GM11168 (cell line): ENCODE results near the gene PELI2.
"Not testable (repeated sequence)": the region's sequence is repeated elsewhere in the genome, so short reads cannot be mapped to it uniquely, and the experiment has no call there.

Experiments used
- in situ Hi-C: fragments of 300-500 bp; cut with MboI; formaldehyde crosslinking; loops from one replicate; pipeline ENCODE4 v1.12.0; 2022; ENCODE audit warnings: low sequenced_read_pairs; ENCODE audit not compliant: unreplicated experiment

PELI2 gene

DNA sequence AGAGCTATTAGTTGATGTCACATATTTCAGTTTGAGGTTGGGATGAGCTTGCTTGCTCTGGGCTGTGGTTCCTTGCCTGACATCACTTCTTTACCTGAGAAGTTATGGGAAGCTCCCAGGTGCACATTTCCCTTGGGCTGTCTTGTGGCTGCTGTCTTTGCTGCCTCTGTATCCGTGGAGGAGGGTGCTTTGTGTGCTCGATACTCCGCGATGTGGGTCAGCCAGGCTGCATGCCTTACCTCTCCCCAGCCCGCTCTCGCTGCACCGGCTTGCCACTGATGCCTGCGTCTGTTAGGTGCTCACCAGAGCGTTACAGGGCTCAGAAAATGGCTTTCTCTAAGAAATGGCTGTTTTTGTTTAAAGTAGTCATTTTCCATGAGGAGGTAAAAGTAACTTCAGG, 19.6 kb downstream of the PELI2 start:
- in situ Hi-C loops: no loop called here

DNA sequence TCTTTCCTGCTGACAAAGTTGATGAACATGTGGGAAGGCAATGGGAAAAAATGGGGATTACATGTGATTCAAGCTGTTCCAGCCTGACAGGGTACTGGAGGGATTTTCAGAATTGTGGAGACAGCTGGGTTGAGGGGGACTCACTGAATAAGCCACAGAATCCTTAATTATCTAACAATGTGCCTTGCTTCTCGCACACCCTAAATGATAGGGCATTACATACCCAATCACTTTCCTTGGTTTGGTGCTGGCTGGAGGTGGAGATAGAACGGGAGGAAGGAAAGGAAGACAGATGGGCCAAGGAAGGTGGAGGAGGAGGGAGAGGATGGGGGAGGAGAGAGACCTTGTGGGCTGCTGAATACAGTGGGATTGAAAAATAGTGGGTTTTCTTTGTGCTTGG, 20.7 kb downstream of the PELI2 start:
- in situ Hi-C loops: no loop called here

DNA sequence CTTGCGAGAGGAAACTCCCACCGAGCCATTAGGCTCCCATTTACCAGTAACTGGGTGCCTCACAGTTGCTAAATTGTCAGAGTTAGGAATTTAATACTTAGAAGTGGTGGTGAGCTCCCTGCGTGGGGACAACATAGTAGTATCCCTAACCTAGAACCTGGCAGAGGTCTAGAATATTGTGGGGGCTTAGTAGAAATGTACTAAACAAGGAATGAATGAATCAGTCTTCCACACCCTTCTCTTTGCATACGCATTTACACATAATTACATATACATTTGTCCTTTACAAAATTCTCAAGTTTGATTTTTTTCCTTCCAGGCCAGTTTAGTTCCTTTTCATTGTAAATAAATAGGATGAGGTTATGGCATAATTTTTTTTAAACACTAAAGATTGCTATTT, 24.1 kb downstream of the PELI2 start:
- in situ Hi-C loops: no loop called here

DNA sequence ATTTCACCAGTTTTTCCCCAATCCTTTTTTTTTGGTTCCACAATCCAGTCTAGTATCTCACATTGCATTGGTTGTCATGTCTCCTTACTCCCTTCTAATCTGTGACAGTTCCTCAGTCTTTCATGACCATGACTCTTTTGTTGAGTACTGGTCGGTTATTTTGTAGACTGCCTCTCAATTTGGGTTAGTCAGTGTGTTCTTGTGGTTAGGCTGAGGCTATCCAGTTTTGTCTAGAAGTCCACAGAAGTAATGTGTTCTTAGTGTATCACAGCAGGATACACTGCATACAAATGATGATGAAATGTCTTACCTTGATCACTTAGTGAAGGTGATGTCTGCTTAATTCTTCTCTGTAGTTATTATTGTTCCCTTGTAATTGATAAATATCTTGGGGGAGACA, 24.8 kb downstream of the PELI2 start:
- in situ Hi-C loops: no loop called here

DNA sequence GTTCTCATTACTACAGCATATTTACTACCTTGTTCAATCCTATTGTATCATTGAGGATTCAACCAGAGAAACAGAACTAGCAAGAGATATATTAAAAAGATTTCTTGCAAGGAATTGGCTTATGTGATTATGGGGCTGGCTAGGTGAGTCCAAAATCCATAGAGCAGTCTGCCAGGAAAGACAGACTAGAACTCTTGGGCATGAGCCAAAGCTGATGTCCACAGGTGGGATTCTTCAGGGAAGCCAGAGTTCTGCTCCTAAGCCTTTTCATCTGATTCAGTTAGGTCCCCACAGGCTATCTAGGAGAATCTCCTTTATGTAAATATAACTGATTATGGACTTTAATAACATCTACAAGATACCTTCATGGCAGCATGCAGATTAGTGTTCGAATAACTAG, 26.0 kb downstream of the PELI2 start:
- in situ Hi-C loops: no loop called here

DNA sequence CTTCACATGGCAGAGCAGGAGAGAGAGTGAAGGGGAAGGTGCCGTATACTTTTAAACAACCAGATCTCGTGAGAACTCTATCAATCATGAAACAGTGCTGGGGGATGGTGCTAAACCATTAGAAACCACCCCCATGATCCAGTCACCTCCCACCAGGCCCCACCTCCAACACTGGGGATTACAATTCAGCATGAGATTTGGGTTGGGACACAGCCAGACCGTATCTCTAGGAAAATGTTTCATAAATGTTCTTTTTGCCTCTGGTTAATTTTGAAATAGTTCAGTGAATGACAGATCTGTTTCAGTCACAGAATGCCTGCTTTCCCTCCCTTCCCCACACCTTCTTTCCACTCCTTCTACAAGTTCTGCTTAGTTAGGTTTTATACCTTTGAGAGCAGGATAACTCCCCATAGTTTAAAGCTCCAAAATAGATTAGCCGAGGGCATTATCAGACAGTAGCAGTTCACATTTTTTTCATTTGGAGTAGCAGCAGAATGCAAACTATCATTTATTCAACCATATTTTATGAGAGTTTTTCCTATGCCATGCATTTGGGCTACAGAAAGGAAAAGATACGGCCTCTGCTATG, 27.1 kb downstream of the PELI2 start:
- in situ Hi-C loops: no loop called here

DNA sequence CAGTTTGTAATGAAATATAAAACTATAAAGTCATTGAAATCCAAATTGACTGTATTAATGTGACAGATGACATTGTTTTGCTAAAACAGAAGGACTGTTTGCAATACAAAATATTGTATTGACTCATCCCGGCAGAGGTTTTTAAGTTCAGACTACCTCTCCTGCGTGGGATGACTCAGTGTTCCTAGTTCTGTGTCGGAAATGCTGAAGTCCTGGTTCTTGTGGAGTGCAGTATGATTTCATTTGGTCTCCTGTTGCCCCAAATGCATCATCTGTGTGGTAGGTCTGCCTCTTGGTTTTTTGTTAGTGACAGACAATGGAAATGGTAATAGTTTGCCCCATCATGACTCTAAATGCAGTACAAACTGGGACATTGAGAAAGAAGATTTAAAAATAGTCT, 27.8 kb downstream of the PELI2 start:
- in situ Hi-C loops: no loop called here

DNA sequence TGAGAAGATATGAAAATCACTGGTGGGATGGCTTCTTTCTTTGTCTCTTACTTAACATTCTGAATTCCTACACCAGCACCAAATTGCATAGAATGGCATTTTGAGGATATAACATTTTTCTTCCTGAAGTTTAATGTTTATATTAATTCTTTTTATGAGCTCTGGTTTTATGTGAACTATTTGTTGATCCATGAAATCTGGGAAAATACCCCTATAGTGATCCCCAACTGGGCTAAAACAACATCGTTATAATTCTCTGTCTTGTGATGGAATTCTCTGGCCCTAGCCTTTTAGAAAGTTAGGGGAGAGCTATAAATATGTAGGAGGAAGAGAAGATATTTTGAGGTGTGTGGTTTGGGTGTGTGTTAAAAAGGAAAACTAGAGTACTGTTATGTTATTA, 29.2 kb downstream of the PELI2 start:
- in situ Hi-C loops: no loop called here

DNA sequence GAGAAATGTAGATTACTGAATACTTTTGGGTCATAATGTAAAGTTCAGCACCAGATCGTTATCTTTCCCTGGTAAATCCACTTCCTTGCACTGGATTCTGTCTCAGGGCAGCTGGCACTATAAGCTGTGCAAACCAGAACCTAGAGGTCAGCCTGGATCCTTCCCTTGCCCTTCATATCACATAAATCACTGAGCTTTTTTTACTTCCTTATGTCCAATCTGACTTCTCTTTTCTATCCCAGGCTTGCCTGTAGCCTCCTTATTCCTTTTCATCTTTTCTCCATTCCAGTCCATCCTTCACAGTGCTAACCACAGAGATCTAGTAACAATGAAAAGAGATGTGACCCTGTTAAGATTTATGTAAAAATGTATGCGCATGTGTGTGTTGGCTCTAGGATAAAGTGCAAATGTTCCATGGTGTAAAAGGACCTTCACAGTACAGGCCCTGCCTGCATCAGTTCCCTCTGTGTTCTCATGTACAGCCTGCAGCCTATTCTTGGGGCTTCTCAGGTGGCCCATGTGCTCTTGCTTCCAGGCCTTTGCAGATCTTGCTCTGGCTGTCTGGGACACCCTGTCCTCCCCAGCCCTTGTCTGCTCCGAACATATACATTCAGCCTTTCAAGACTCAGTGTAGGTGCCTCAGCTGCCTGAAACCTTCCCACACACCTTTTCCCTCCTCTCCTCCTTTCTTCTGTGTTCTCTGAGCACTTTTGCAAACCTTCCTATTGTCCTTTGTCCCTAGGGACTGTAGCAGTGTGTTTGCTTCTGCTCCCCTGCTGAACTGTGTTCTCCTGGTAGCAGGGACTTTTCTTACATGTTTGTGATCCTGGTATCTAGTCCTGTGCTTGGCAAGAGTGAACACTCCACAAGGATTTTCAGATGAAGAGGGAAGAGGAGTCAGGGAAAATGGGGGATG, 30.0 kb downstream of the PELI2 start:
- in situ Hi-C loops: no loop called here

DNA sequence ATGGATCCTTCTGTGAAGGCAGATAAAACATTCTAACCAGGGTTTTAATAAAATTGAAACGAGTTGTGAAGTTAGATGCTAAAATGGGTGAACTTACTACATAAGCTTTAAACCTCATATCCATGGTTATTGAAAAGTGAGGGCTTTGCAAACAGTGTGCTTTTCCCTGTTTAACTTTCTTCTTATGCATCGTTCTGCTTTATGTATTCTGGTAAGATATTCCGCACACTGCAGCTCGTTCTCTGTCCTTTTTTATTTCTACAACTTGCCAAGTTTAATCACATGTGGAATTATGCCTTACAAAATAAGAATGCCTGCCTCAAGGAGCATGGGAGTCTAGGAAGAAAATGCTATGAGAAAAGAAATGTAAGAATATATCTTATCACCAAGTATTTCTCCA, 30.9 kb downstream of the PELI2 start:
- in situ Hi-C loops: no loop called here

DNA sequence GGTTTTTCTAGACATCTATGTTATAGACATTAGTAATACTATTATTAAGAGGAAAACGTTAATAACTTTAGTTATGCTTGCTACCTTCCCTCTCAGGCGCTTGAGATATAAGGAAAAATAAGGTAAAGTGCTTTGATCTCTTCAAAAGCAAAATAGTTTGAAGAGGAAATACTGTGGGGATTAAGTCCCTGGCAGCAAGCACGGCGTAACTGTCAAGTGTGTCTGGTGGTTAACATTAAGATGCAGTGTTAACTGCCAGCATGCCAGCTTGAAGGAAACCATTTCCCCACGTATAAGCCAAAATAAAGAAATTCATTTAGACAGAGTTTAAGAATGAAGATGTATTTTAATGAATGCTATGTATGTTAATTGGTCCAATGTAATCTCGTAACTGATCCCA, 31.8 kb downstream of the PELI2 start:
- in situ Hi-C loops: no loop called here

DNA sequence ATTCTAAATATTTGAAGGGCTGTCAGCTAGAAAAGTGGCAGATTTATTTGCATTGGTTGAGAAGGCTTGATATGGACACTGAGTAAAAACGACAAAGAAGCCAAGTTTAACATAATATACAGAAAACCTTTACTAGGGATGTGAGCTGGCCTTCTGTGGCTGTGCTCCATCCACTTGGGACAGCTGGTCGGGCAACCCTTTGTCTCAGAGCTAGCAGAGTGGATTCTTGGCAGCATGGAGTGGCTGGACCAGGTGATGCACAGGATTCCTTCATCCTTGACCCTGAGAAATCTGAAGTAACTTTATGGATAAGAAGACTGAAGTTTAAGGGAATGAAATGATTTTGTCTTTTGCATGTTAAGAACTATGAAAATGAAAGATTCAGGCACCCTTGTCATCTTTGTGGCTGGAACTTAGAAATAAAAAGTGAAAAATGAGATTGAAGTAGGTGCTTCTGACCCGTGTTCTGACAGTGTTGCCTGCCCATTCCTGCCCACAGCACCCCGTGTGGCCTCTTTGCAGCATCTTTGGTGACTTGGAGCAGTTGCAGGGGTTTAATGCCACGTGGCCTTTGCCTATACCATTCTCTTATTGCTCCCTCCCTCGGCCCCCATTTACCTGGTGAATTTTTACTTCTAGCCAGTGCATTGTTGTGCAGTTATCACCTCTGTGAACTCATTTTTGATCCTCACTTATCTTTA, 32.6 kb downstream of the PELI2 start:
- in situ Hi-C loops: no loop called here

DNA sequence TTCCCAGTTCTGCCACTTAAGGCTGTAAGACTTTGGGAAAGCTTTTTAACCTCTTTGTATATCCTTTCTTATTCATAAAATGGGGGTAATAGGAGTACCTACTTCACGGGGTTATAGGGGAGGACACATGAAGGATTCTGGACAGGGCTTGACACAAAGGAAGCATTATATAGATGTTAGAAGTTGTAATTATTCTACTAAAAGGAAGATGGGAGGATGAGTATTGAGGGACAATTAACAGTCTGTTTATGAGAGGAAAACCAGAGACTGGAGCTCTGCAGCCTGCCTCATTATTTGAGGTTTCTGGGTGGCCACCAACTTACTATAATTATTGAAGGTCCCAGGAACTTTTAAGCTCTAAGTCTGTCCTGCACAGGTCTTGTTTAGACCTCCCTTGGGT, 34.0 kb downstream of the PELI2 start:
- in situ Hi-C loops: no loop called here

DNA sequence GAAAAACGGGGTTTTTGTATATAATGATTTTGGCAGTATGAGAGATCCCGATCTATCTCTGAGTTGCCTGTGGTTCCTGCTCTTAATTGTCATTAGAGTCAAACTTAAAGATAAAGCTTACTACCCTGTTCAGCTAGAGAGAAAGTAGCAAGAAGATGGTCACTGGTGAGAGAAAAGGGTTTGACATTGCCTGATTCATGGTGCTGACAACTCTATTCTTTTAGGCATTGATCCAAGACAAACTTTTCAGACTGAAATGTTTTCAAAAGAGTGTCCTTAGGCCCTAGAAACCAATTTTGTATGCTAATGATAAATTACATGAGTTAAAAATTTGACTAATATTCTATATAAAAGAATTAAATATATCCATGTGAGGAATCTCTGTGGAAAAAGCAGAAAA, 35.1 kb downstream of the PELI2 start:
- in situ Hi-C loops: no loop called here

DNA sequence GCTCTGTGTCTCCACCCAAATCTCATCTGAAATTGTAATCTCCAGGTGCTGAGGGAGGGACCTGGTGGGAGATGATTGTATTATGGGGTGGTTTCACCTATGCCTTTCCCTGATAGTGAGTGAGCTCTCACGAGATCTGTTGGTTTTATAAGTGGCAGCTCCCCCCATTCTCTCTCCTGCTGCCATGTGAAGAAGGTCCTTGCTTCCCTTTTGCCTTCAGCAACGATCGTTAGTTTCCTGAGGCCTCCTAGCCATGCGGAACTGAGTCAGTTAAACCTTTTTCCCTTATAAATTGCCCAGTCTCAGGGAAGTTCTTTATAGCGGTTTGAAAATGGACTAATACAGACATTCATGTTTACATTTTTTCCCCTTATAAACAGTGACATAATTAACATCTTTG, 36.1 kb downstream of the PELI2 start:
- in situ Hi-C loops: no loop called here

DNA sequence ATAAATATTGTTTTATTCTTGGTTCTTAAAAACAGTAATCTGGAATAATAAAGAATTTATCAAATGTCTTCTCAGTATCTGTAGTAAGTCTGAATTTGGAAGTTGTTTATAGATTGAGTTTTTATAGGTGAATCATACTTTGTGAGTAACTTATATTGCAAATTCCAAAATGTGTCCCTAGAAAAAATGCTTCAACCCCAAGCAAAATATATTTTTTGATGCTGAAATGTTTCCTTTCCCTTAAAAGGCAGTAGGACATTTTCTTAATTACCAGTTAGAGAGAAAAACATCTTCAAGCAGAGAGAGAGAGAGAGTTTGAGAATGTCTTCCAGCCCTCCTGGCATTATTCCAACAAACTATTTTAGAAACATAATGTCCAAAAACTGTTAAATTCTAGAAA, 37.9 kb downstream of the PELI2 start:
- in situ Hi-C loops: no loop called here

DNA sequence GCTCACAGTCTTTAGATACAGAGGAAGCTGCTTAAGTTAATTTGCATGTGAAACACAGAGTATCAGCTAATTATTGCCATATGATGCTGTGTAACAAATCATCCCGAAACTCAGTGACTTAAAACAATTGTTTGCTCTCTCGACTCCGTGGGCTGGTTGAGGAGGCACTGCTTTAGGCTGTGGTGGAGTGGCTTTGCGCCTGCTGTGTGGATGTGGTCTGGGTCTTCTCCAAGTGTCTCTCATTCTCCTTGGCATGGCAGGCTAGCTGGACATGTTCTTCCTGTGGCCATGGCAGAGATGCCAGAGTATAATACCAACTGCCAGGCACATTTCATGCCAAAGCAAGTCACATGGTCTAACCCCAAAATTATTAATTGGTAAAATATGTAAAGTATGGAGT, 40.9 kb downstream of the PELI2 start:
- in situ Hi-C loops: no loop called here

DNA sequence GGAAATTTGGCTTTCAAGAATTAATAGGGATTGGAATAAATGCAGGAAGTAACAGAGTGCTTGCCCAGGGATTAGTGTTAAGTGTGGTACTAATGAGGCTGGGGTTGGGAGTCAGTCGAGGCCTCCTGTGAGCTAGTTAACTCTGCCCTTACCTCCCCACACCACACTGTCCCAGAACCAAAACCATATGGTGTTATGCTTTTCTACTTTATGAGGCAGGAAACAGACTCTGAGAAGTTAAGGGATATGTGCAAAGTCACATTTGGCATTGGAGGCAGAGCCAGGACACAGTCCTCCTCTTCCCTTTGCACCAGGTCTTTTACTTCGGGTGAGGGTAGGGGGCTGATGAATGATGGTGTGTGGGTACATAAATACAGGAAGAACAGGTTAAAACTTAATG, 41.9 kb downstream of the PELI2 start:
- in situ Hi-C loops: no loop called here

DNA sequence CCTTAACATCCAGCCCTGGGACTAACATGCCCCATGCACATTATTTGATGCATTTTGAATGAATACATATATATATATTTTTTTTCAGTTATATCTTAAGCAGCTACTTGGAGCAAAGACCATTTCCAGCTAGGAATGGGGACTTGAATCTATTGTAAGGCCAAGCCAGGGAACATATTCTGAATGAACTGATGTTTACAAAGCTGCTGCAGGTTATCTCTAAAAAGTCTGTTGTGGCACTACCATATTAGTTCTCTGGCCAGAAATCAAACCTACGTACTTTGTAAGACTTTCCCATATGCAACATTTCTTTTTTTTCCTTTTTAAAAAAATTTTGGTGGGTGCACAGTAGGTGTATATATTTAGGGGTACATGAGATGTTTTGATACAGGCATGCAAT, 43.4 kb downstream of the PELI2 start:
- in situ Hi-C loops: no loop called here

DNA sequence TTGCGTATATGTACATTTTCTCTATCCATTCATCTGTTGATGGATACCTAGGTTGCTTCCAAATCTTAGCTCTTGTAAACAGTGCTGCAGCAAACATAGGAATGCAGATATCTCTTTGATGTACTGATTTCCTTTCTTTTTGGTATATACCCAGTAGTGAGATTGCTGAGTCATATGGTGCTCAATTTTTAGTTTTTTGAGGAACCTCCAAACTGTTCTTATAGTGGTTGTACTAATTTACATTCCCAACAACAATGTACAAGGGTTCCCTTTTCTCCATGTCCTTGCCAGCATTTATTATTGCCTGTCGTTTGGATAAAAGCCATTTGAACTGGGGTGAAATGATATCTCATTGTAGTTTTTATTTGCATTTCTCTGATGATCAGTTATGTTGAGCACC, 44.3 kb downstream of the PELI2 start:
- in situ Hi-C loops: no loop called here

DNA sequence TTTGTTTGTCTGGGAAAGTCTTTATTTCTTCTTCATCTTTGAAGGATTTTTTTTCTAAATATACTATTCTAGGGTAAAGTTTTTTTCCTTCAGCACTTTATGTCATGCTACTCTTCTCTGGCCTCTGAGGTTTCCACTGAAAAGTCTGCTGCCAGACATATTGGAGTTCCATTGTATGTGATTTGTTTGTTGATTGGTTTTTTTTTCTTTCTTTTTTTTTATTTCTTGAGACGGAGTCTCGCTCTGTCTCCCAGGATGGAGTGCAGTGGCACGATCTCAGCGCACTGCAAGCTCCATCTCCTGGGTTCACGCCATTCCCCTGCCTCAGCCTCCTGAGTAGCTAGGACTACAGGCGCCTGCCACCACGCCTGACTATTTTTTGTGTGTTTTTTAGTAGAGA, 48.4 kb downstream of the PELI2 start:
- in situ Hi-C loops: not testable (repeated sequence)
